Measurements from ENCODE around the gene GABARAP.
A peak's percentile ranks its signal among the peaks of the same experiment; 100 is the strongest.

DNA sequence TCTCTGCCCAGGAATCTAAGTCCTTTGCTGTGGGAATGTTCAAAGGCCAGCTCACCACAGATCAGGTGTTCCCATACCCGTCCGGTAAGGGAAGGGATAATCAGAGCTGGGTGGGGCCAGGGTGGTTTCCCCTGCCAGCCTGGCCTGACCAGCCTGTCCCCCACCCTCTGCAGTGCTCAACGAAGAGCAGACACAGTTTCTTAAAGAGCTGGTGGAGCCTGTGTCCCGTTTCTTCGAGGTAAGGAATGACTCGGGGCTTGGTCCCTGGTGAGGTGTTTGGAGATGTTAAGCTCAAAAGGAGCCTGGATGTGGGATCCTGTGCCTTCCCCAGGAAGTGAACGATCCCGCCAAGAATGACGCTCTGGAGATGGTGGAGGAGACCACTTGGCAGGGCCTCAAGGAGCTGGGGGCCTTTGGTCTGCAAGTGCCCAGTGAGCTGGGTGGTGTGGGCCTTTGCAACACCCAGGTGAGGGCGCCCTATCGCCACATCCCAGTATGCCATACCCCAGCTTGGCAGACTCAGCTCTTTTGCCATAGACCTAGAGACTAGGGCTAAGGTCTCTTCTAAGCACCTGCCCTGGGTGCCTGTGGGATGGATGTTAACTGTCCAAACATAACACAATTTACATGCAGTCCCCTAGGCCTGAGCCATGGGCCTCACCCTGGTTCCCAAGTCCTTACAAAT is 21.5 kb downstream of the GABARAP start:
- TF ChIP-seq, protein P1, sequence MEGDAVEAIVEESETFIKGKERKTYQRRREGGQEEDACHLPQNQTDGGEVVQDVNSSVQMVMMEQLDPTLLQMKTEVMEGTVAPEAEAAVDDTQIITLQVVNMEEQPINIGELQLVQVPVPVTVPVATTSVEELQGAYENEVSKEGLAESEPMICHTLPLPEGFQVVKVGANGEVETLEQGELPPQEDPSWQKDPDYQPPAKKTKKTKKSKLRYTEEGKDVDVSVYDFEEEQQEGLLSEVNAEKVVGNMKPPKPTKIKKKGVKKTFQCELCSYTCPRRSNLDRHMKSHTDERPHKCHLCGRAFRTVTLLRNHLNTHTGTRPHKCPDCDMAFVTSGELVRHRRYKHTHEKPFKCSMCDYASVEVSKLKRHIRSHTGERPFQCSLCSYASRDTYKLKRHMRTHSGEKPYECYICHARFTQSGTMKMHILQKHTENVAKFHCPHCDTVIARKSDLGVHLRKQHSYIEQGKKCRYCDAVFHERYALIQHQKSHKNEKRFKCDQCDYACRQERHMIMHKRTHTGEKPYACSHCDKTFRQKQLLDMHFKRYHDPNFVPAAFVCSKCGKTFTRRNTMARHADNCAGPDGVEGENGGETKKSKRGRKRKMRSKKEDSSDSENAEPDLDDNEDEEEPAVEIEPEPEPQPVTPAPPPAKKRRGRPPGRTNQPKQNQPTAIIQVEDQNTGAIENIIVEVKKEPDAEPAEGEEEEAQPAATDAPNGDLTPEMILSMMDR (conservative IDR thresholded peaks at IDR 0.05; ENCODE audit: low read depth, low read length), result peak; percentile 55
- TF ChIP-seq RFX5 (IDR thresholded peaks at IDR 0.05; ENCODE audit: low read depth, low read length) (no peak), FOS (IDR thresholded peaks at IDR 0.05; ENCODE audit: low read depth, low read length) (no peak), BHLHE40 (IDR thresholded peaks at IDR 0.05; ENCODE audit: low read depth, low read length) (no peak), RAD21 (IDR thresholded peaks at IDR 0.05; ENCODE audit: low read length) (peak; percentile 61), CHD1 (IDR thresholded peaks at IDR 0.05; ENCODE audit: low read depth, low read length) (no peak), NFE2L2 (IDR thresholded peaks at IDR 0.05; ENCODE audit: low read depth, low read length) (no peak), CEBPB (IDR thresholded peaks at IDR 0.05; ENCODE audit: low read depth, low read length) (no peak)
- TF ChIP-seq, protein P2, sequence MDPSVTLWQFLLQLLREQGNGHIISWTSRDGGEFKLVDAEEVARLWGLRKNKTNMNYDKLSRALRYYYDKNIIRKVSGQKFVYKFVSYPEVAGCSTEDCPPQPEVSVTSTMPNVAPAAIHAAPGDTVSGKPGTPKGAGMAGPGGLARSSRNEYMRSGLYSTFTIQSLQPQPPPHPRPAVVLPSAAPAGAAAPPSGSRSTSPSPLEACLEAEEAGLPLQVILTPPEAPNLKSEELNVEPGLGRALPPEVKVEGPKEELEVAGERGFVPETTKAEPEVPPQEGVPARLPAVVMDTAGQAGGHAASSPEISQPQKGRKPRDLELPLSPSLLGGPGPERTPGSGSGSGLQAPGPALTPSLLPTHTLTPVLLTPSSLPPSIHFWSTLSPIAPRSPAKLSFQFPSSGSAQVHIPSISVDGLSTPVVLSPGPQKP (IDR thresholded peaks at IDR 0.05; ENCODE audit: borderline replicate concordance, low read depth, low read length), result no peak

Data from IMR-90 (cell line).